GM12874 (cell line): Measurements from ENCODE around the gene COPB2.

ENCODE experiments used
- TF ChIP-seq, protein P1 (sequence below): IDR thresholded peaks from 2 replicates; pipeline ENCODE4 v1.5.1; 2011; ENCODE audit warnings: low read depth, mild to moderate bottlenecking, control low read depth, low read length, moderate library complexity; ENCODE audit not compliant: insufficient read depth

COPB2 gene

DNA sequence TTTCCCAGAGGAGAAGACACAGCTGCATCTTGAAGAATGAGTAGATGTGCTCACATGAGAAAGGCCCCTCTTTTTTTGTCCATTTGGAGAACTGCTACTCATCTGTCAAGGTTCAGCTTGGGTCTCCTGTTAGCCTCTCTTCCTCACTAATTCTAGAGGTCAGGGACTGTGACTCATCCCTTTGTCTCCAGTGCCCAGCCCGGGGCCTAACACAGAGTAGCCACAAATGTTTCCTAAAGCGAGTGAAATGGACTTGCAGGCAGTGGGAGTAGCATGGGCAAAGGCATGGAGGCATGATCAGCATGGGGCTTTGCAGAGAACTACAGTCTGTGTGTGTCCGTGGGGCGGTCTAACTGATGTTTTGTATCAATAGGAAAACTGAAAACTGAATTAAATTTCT is 79.6 kb downstream of the COPB2 start:
- TF ChIP-seq, protein P1, sequence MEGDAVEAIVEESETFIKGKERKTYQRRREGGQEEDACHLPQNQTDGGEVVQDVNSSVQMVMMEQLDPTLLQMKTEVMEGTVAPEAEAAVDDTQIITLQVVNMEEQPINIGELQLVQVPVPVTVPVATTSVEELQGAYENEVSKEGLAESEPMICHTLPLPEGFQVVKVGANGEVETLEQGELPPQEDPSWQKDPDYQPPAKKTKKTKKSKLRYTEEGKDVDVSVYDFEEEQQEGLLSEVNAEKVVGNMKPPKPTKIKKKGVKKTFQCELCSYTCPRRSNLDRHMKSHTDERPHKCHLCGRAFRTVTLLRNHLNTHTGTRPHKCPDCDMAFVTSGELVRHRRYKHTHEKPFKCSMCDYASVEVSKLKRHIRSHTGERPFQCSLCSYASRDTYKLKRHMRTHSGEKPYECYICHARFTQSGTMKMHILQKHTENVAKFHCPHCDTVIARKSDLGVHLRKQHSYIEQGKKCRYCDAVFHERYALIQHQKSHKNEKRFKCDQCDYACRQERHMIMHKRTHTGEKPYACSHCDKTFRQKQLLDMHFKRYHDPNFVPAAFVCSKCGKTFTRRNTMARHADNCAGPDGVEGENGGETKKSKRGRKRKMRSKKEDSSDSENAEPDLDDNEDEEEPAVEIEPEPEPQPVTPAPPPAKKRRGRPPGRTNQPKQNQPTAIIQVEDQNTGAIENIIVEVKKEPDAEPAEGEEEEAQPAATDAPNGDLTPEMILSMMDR, result no peak

DNA sequence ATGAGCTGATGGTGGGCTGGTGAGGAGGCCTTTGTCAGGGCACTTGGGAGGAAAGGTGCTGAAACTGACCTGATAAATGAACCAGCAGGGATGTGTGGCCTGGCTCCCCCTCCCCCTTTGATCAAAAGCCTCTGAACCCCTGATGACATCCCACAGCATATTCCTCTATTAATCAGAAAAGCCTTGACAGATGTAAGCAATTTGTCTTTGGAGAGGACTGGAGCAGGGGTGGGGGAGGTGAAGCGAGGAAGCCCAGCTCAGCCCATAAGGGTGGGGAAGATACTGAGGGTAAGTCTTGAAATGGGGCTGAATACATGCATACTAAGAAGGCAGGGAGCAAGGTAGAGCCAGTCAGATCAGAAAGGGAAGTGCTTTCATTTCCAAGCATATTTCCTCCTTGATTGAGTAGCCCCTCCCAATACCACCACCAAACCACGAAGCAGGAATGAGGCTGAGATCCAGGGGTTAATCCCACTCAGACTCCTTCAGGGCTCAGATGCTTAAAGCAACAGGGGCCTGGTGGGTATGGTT is 80.3 kb downstream of the COPB2 start:
- TF ChIP-seq, protein P1, result no peak

DNA sequence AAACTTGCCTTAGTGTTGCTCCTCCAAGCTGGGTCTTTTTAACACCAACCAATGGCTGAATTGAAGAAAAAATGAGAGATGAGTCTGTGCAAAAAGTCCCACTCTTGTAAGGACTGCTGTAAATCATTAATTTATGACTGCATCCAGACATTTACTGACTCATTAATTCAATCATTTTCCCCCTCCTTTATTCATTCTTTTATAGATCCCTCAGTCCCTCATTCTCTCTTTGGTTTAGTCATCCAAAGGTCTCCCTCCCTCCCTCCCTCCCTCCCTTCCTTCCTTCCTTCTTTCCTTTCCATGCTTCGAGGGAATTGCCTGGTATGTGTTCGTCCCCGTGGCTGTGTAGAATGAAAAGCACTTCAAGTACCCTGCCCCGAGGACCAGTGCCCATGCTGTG is 80.9 kb downstream of the COPB2 start:
- TF ChIP-seq, protein P1, result no peak

DNA sequence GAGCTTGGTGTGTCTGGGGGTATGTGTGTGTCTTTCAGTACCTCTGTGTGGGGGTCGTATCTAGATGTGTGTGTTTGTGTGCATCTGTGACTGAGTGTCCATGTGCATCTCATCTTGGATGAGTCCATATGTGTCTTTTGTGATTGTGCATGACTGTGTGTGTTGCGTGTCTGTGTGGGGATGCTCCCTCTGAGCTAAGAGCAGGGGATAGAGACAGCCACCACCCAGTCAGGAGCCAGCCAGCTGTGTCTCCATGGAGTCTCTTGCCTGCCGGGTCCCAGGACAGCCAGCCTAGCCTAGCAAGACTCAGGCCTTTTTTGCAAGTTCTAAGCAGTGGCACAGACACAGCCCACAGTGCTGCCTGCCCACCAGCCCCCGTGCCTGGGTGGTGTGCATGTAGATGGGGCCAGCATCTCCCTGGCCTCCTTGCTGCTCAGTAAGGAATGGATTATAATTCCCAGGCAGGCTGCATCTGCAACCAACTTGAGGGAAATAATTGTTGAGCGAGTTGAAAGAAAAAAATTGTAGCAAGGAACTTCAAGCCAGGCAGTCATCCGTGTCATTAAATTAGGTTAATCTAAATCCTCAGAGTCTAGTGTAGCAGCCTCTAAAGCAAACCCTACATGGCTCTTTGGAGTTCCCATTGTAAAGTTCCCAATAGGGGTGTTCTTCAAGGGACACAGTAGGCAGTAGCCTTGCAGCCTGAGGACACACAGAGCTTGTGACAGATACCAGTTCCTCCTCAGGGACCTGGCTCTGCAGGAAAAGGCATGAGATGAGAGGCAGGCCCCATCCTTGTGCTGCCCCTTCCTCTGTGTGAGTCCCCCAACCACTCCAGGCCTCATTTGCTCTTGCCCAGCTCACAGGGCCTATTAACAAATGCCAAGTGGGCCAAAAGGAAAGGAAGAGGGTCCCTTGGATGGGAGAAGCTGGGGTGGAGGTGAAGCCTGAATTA is 81.6 kb downstream of the COPB2 start:
- TF ChIP-seq, protein P1, result no peak
